ENCODE data around the gene RESF1. TPM values are rescaled to one million over a fixed set of nuclear protein-coding genes. Genes with fewer than 3 reads are reported as not detected.

The RESF1 gene
- total RNA-seq, result 52.0 and 57.5 TPM in 2 replicates

GRCh38 chr12:31959161-31959700 lies at the start of gene RESF1:
Gene RESF1 (plus strand): TSS chr12:31959415. CDS start chr12:31980956, 21,541 bp downstream.

Other genes starting within 250 kb of the RESF1 start
- gene AMN1, start 230.4 kb upstream of the RESF1 start, total RNA-seq, result 9.2 and 10.7 TPM in 2 replicates
- gene BICD1, start 147.4 kb downstream of the RESF1 start, total RNA-seq, result 0.90 and 10.0 TPM in 2 replicates